Activated CD8-positive, alpha-beta T cell treated with anti-CD3 and anti-CD28 coated beads for 36 hours (primary cell): Measurements from ENCODE around the gene MCIDAS. TPM values are rescaled to one million over a fixed set of nuclear protein-coding genes. Genes with fewer than 3 reads are reported as not detected.
A peak's percentile ranks its signal among the peaks of the same experiment; 100 is the strongest.

ENCODE experiments used
- ATAC-seq: fragments of 200-7000 bp; cut with Tn5 transposase; one replicate; pipeline ENCODE4 v1.10.0; 2021; ENCODE audit warnings: mild to moderate bottlenecking, moderate library complexity
- CTCF ChIA-PET: fragments of 350-600 bp; sonication (Branson Sonifier 250); formaldehyde crosslinking; loops from one replicate; lab custom pipeline; 2021; ENCODE audit warnings: antibody characterized with exemption; lab: Charles Lee
- POLR2A ChIA-PET: fragments of 350-600 bp; sonication (Branson Sonifier 250); formaldehyde crosslinking; loops from one replicate; lab custom pipeline; 2021; ENCODE audit warnings: antibody characterized with exemption; lab: Charles Lee
- DNase-seq: peaks from one replicate; pipeline ENCODE4 v3.0.0-alpha.2; 2020
- H3K27ac Mint-ChIP-seq: one replicate; pipeline ENCODE4 v1.8.0; 2021; ENCODE audit warnings: mild to moderate bottlenecking, mixed read lengths
- H3K27me3 Mint-ChIP-seq: one replicate; pipeline ENCODE4 v1.8.0; 2021; ENCODE audit warnings: mixed read lengths
- H3K36me3 Mint-ChIP-seq: one replicate; pipeline ENCODE4 v1.8.0; 2021; ENCODE audit warnings: low read depth, mixed read lengths
- H3K4me1 Mint-ChIP-seq: one replicate; pipeline ENCODE4 v1.8.0; 2021; ENCODE audit warnings: low read depth, mixed read lengths
- H3K4me3 Mint-ChIP-seq: one replicate; pipeline ENCODE4 v1.8.0; 2021; ENCODE audit warnings: mild to moderate bottlenecking, moderate library complexity, mixed read lengths
- H3K9me3 Mint-ChIP-seq: one replicate; pipeline ENCODE4 v1.8.0; 2021; ENCODE audit warnings: mixed read lengths
- intact Hi-C: fragments of 100-400 bp; cut with micrococcal nuclease; formaldehyde crosslinking; loops from one replicate; pipeline ENCODE4 v1.10.0; 2022
- total RNA-seq, 2 experiments: library from RNA; stranded (reverse); gene quantifications; one replicate each; pipeline ENCODE4 v1.2.3, GENCODE V29; 2021
- TF ChIP-seq, protein P1 (sequence below): fragments of 200-600 bp; IDR thresholded peaks from one replicate; pipeline ENCODE4 v1.8.0; 2022; ENCODE audit warnings: antibody characterized with exemption, mild to moderate bottlenecking

The MCIDAS gene
- total RNA-seq, 2 experiments from 2014 or later: 0.18 TPM; not detected in 1

DNA sequence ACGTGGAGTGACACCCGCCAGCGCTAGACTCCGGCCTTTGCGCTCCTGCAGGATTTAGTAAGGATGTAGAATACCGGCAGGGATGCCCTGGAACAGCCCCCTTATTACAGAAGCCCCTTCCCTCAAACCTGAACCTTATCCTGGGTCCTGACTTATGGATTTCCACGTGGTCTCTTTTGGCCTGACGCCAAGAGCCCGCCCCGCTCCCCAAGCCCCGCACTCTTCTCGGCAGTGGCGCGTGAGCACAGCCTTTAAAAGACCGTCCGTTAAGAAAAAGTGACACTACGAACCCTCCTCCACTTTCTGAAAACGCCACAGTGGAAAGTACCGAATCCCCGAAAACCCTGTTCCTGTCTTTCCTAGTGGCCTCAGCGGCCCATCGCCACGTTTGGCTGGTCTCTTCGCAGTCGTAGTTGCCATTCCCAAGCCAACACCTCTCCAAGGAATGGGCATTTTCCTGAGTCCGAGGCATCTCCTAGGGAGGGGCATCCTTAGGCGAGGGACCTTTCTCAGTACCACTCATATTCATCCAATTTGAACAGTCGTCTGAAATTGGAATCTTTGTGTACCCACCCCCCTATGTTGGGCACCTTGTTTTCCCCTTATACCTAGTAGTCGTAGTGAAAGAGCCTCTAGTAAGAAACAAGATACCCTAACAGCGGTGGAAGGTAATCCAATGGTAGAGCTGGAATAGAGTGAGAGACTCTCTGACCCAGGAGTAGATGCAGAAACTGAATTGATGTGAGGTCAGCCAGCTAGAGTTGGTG, 732 bp upstream of the MCIDAS start:
- peaks cover 87% of the 10 kb centered on the region for H3K27me3 Mint-ChIP-seq
- DNase-seq: no peak
- ATAC-seq: no peak
- TF ChIP-seq, protein P1, sequence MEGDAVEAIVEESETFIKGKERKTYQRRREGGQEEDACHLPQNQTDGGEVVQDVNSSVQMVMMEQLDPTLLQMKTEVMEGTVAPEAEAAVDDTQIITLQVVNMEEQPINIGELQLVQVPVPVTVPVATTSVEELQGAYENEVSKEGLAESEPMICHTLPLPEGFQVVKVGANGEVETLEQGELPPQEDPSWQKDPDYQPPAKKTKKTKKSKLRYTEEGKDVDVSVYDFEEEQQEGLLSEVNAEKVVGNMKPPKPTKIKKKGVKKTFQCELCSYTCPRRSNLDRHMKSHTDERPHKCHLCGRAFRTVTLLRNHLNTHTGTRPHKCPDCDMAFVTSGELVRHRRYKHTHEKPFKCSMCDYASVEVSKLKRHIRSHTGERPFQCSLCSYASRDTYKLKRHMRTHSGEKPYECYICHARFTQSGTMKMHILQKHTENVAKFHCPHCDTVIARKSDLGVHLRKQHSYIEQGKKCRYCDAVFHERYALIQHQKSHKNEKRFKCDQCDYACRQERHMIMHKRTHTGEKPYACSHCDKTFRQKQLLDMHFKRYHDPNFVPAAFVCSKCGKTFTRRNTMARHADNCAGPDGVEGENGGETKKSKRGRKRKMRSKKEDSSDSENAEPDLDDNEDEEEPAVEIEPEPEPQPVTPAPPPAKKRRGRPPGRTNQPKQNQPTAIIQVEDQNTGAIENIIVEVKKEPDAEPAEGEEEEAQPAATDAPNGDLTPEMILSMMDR: no peak
- intact Hi-C loops: loop anchor here (5.0 kb wide), 1 partner anchor 79 kb away; the partner anchor contains the start of genes DHX29 and MTREX
- H3K27ac Mint-ChIP-seq: no peak overlapping the region
- peak overlapping the region; percentile 62 for H3K4me3 Mint-ChIP-seq
- CTCF ChIA-PET: interaction anchor here (1.1 to 9.6 kb wide), 5 partner anchors 8 to 75 kb away, joined by 3 to 51 read pairs (median 7); no protein-coding TSS in a partner anchor
- H3K4me1 Mint-ChIP-seq: peaks cover 35% of the 10 kb centered on the region
- H3K36me3 Mint-ChIP-seq: no peaks in the 10 kb centered on the region
- POLR2A ChIA-PET: no interaction called here
- H3K9me3 Mint-ChIP-seq: no peaks in the 10 kb centered on the region

DNA sequence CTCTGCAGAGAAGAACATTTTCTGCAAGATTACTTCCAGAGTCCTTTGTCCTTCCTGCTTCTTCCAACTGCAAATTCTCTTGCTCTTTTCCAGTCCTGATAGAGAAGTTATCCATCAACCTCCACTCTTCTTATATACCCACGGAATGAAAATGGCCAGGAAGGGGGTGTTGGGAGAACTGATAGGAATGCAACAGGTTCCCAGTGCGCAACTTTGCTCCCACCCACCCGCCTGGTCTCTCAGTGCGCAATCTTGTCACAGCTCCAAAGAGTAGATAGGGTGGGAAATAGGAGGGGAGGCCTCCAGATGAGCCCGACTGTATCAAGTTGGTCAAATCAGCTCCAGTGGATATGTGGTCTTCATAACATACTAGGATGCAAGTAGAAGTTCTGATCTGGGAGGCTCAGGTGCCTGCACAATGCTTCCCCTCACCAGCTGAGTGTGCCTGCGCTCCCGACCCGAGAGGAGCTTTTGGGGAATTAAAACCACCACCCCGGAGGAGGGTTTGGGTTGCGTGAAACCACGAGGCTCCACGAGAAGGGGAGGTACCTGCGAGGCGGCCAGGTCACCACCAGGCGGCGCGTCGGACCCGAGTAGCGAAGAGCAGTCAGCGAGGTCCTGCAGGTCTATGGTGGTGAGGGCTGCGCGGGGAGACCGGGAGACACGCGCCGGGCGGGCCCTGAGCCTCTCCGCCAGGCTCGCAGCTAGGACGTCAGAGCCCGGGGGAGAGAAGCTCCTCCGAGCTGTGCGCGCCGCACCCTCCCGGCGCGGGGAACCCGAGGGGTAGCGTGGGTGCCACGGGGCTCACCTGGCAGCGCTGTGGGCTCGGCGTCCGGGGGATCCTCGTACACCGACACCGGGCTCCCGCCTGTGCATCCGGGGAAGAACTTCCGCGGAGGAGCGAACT, 835 bp downstream of the MCIDAS start:
- Mint-ChIP-seq H3K27ac (no peak overlapping the region), H3K27me3 (peaks cover 83% of the 10 kb centered on the region), H3K36me3 (peaks cover 2% of the 10 kb centered on the region), H3K4me3 (peak overlapping the region; percentile 51), H3K9me3 (no peaks in the 10 kb centered on the region), H3K4me1 (peaks cover 28% of the 10 kb centered on the region)
- DNase-seq (peak; percentile 87), ATAC-seq (peak; percentile 76)
- ChIA-PET CTCF (interaction anchor here (0.6 to 9.6 kb wide), 22 partner anchors 9 to 473 kb away, joined by 3 to 51 read pairs (median 4); partner anchors contain the start of genes DHX29, GPX8 and MTREX), POLR2A (interaction anchor here (1.0 to 1.5 kb wide), 3 partner anchors 11 to 81 kb away, joined by 3 to 6 read pairs (median 3); partner anchors contain the start of genes DHX29 and MTREX)
- intact Hi-C loops: loop anchor here (5.0 kb wide), 1 partner anchor 81 kb away; the partner anchor contains the start of genes DHX29 and MTREX
- TF ChIP-seq, protein P1: peak; percentile 84

DNA sequence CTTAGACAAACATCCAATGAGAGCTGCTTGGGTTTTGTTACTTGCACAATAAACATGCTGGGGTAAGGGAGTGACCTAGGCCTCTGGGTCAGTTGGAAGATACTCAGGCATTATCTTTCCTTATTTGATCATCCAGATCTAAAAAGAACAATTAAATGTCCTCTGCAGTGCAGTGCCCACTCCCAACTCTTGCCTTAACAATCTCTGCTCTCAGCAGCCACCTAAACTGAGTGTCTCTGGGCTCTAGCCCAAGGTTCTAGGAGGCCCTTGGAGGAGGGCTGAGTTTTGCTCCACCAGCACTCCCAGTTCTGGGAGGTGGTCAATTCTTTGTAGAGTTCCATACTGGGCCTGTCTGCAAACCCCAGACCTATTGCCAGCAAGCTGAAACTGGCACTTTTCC, 1.8 kb downstream of the MCIDAS start:
- POLR2A ChIA-PET: interaction anchor here (1.5 kb wide), 1 partner anchor 82 kb away, joined by 6 read pairs; the partner anchor contains the start of genes DHX29 and MTREX
- CTCF ChIA-PET: interaction anchor here (1.2 to 9.6 kb wide), 8 partner anchors 13 to 82 kb away, joined by 3 to 51 read pairs (median 5); partner anchors contain the start of genes DHX29 and MTREX
- Mint-ChIP-seq H3K4me3 (no peak overlapping the region), H3K4me1 (peaks cover 34% of the 10 kb centered on the region), H3K27me3 (peaks cover 83% of the 10 kb centered on the region), H3K27ac (no peak overlapping the region), H3K9me3 (no peaks in the 10 kb centered on the region), H3K36me3 (peaks cover 2% of the 10 kb centered on the region)
- ATAC-seq (no peak), DNase-seq (no peak)
- intact Hi-C loops: loop anchor here (5.0 kb wide), 1 partner anchor 82 kb away; the partner anchor contains the start of genes DHX29 and MTREX
- TF ChIP-seq, protein P1: no peak

DNA sequence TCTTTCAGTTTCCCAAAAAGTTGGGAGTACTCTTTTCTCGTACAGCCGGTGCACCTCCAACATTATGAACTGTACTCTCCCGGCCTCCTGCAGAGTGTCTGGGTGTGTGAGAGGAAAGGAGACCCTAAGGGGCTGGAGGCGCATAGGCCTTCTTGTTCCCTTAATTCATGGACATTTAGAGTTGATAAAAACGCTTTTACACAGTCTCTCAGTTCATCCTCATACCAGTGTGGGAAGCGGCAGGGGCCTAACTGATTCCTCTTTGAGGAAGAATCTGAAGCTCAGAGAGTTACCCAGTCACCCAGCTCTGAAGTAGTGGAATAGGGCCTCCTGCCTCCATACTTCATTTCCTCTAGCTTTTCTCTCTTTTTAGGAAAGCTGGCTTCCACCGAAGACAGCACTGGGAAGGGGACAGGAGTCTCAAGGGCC, 3.3 kb downstream of the MCIDAS start:
- Mint-ChIP-seq H3K27me3 (peaks cover 80% of the 10 kb centered on the region), H3K36me3 (peaks cover 2% of the 10 kb centered on the region), H3K27ac (no peak overlapping the region), H3K9me3 (no peaks in the 10 kb centered on the region), H3K4me3 (no peak overlapping the region), H3K4me1 (peaks cover 34% of the 10 kb centered on the region)
- POLR2A ChIA-PET: interaction anchor here (1.6 kb wide), 1 partner anchor 11 kb away, joined by 6 read pairs; no protein-coding TSS in a partner anchor
- TF ChIP-seq, protein P1: no peak
- CTCF ChIA-PET: interaction anchor here (1.2 to 9.6 kb wide), 4 partner anchors 9 to 64 kb away, joined by 3 to 51 read pairs (median 4); partner anchors contain the start of gene GPX8
- no peak for DNase-seq
- ATAC-seq: no peak
- intact Hi-C loops: no loop called here
